Measurements from ENCODE around the gene TYR. TPM values are rescaled to one million over a fixed set of nuclear protein-coding genes. Genes with fewer than 3 reads are reported as not detected.

Gene TYR
- not detected in 3 replicates for total RNA-seq

- Mint-ChIP-seq H3K9me3 (no peaks in the 10 kb centered on the region), H3K27me3 (ENCODE audit: low read depth) (no peaks in the 10 kb centered on the region), H3K4me3 (no peak within 1 kb of the TSS), H3K36me3 (no peaks in the 10 kb centered on the region), H3K4me1 (peaks cover 7% of the 10 kb centered on the region), H3K27ac (no peak within 1 kb of the TSS)
- no peak for DNase-seq (ENCODE audit: low spot score in 2 of 2, unreplicated experiment in 2 of 2)
- TF ChIP-seq CTCF (IDR thresholded peaks at IDR 0.05; ENCODE audit: unreplicated experiment), result no peak
Measured at GRCh38 chr11:89177691-89178231, at the start of gene TYR. TSS of gene TYR (plus strand) at chr11:89177875. CDS start at chr11:89177954, 79 bp downstream.

GRCh38 chr11:89136606-89137005, 41.1 kb upstream of the TYR start:
- Mint-ChIP-seq H3K9me3 (no peaks in the 10 kb centered on the region), H3K36me3 (no peaks in the 10 kb centered on the region), H3K27ac (no peak overlapping the region)

GRCh38 chr11:89147229-89147628, 30.4 kb upstream of the TYR start:
- H3K27me3 Mint-ChIP-seq (ENCODE audit: low read depth), result peaks cover 3% of the 10 kb centered on the region
- DNase-seq (ENCODE audit: low spot score in 2 of 2, unreplicated experiment in 2 of 2), result no peak
- H3K9me3 Mint-ChIP-seq, result no peaks in the 10 kb centered on the region
- TF ChIP-seq CTCF (IDR thresholded peaks at IDR 0.05; ENCODE audit: unreplicated experiment), result no peak
- no peak overlapping the region for H3K4me3 Mint-ChIP-seq
- no peak overlapping the region for H3K27ac Mint-ChIP-seq
- no peaks in the 10 kb centered on the region for H3K36me3 Mint-ChIP-seq
- H3K4me1 Mint-ChIP-seq, result no peaks in the 10 kb centered on the region

More at GRCh38 chr11:89136606-89137005, 41.1 kb upstream of the TYR start:
- no peak for TF ChIP-seq CTCF (IDR thresholded peaks at IDR 0.05; ENCODE audit: unreplicated experiment)
- Mint-ChIP-seq H3K4me1 (no peaks in the 10 kb centered on the region), H3K4me3 (no peak overlapping the region), H3K27me3 (ENCODE audit: low read depth) (peaks cover 2% of the 10 kb centered on the region)
- DNase-seq (ENCODE audit: low spot score in 2 of 2, unreplicated experiment in 2 of 2), result no peak

- no peak for TF ChIP-seq CTCF (IDR thresholded peaks at IDR 0.05; ENCODE audit: unreplicated experiment)
- no peaks in the 10 kb centered on the region for H3K4me1 Mint-ChIP-seq
- no peaks in the 10 kb centered on the region for H3K9me3 Mint-ChIP-seq
- H3K4me3 Mint-ChIP-seq, result no peak overlapping the region
- H3K27me3 Mint-ChIP-seq (ENCODE audit: low read depth), result peaks cover 8% of the 10 kb centered on the region
- no peak overlapping the region for H3K27ac Mint-ChIP-seq
- H3K36me3 Mint-ChIP-seq, result no peaks in the 10 kb centered on the region
- no peak for DNase-seq (ENCODE audit: low spot score in 2 of 2, unreplicated experiment in 2 of 2)
Measured at GRCh38 chr11:89159974-89160373, 17.7 kb upstream of the TYR start.

GRCh38 chr11:89161949-89162348, 15.7 kb upstream of the TYR start:
- Mint-ChIP-seq H3K4me3 (no peak overlapping the region), H3K4me1 (no peaks in the 10 kb centered on the region), H3K27me3 (ENCODE audit: low read depth) (peaks cover 8% of the 10 kb centered on the region), H3K27ac (no peak overlapping the region), H3K36me3 (no peaks in the 10 kb centered on the region), H3K9me3 (no peaks in the 10 kb centered on the region)
- DNase-seq (ENCODE audit: low spot score in 2 of 2, unreplicated experiment in 2 of 2), result no peak
- no peak for TF ChIP-seq CTCF (IDR thresholded peaks at IDR 0.05; ENCODE audit: unreplicated experiment)

- no peak for TF ChIP-seq CTCF (IDR thresholded peaks at IDR 0.05; ENCODE audit: unreplicated experiment)
- Mint-ChIP-seq H3K4me1 (no peaks in the 10 kb centered on the region), H3K36me3 (no peaks in the 10 kb centered on the region), H3K27me3 (ENCODE audit: low read depth) (peaks cover 8% of the 10 kb centered on the region), H3K4me3 (no peak overlapping the region), H3K9me3 (no peaks in the 10 kb centered on the region), H3K27ac (no peak overlapping the region)
- DNase-seq (ENCODE audit: low spot score in 2 of 2, unreplicated experiment in 2 of 2), result no peak
Measured at GRCh38 chr11:89163686-89164085, 14.0 kb upstream of the TYR start.
